IPS-18a (cell line): ENCODE measurements around the gene CTBP2.

Experiments used
- H3K27ac ChIP-seq: one replicate; pipeline ENCODE4 v1.5.1; 2013; ENCODE audit warnings: low read length
- H3K27me3 ChIP-seq: one replicate; pipeline ENCODE4 v1.6.1; 2013; ENCODE audit warnings: mild to moderate bottlenecking, low read length; ENCODE audit not compliant: control insufficient read depth, insufficient read depth
- H3K36me3 ChIP-seq: one replicate; pipeline ENCODE4 v1.6.1; 2013; ENCODE audit warnings: low read depth, low read length; ENCODE audit not compliant: control insufficient read depth
- H3K4me1 ChIP-seq: one replicate; pipeline ENCODE4 v1.6.1; 2013; ENCODE audit warnings: low read depth, low read length; ENCODE audit not compliant: control insufficient read depth
- H3K4me3 ChIP-seq: one replicate; pipeline ENCODE4 v1.5.1; 2013; ENCODE audit warnings: low read length
- H3K9ac ChIP-seq: one replicate; pipeline ENCODE4 v1.6.1; 2013; ENCODE audit warnings: mild to moderate bottlenecking, low read length, moderate library complexity
- H3K9me3 ChIP-seq: one replicate; pipeline ENCODE4 v1.6.1; 2013; ENCODE audit warnings: low read depth, low read length; ENCODE audit not compliant: control insufficient read depth

Gene CTBP2

DNA sequence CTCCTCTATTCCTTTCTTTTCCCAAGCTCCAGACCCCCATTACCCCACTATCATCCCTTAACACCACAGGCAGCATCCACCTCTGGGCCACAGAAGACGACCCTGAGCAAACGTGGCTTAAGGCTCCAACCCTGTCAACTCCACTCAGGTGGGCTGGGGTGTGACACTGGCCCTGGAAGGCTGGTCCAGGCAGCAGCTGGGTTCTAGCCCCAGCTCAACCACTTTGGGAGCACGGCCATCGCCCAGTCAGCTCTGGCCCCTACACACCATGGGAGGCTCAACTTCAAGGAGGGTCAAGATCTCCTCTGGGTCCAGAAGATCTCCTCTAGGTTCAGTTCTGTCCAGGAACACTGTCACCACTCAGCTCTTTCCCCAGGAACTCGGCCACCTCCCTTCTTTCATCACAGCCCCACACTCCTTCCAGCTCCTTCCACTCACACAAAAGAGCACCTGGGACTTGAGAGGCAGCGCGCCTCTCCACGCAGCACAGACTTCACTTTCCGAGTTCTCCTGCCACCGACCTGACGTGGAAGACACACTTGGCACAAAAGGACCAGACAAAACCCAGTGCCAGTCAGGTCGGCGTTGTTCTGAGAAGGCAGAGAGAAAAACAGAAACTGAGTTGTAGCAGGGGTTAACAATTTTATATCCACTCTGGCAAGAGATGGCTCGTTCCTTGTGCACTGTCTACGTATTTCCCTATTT, 84.1 kb downstream of the CTBP2 start:
- no peaks in the 10 kb centered on the region for H3K4me1 ChIP-seq
- no peak overlapping the region for H3K9ac ChIP-seq
- H3K27ac ChIP-seq: no peak overlapping the region
- H3K36me3 ChIP-seq: peaks cover 20% of the 10 kb centered on the region
- no peaks in the 10 kb centered on the region for H3K27me3 ChIP-seq
- H3K9me3 ChIP-seq: no peaks in the 10 kb centered on the region
- H3K4me3 ChIP-seq: no peak overlapping the region

DNA sequence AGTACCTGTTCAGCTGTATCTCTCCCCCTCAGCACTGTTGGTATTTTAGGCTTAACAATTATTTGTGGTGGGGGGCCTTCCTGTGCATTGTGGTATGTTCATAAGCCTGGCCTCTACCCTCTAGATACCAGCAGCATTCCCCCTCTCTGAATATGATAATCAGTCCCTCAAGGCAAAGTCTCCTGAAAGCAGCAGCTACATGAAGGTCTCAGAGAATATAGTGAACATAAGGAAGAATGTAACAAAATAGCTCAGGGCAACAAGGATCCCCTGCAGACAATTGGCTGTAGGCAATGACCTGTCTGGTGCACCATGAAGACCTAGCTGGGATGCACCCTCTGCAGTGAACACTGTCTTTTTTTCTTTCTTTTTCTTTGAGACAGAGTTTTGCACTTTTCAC, 86.4 kb downstream of the CTBP2 start:
- H3K27me3 ChIP-seq: no peaks in the 10 kb centered on the region
- peaks cover 20% of the 10 kb centered on the region for H3K36me3 ChIP-seq
- H3K9ac ChIP-seq: no peak overlapping the region
- H3K9me3 ChIP-seq: no peaks in the 10 kb centered on the region
- no peaks in the 10 kb centered on the region for H3K4me1 ChIP-seq
- H3K4me3 ChIP-seq: no peak overlapping the region
- H3K27ac ChIP-seq: no peak overlapping the region

DNA sequence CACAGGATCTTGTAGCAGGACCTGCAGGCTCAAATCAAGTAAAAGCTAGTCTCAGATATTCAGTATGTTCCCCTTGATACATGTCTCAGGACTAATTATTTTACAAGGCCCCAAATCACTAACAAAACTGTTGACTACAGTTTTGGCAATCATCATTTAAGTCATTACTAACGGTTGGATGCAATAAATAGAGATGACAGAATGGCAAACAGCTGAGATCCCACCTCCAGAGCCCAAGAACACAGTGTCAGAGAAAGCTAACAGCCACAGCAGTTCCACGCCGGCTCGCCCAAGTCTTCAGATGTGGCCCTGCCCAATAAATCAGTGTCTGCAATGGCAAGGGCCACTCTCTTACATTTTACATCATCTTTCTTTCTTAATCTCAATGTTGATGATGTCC, 87.6 kb downstream of the CTBP2 start:
- Histone ChIP-seq H3K9me3 (no peaks in the 10 kb centered on the region), H3K27ac (no peak overlapping the region), H3K4me3 (no peak overlapping the region), H3K27me3 (no peaks in the 10 kb centered on the region), H3K36me3 (peaks cover 15% of the 10 kb centered on the region), H3K4me1 (no peaks in the 10 kb centered on the region), H3K9ac (no peak overlapping the region)

DNA sequence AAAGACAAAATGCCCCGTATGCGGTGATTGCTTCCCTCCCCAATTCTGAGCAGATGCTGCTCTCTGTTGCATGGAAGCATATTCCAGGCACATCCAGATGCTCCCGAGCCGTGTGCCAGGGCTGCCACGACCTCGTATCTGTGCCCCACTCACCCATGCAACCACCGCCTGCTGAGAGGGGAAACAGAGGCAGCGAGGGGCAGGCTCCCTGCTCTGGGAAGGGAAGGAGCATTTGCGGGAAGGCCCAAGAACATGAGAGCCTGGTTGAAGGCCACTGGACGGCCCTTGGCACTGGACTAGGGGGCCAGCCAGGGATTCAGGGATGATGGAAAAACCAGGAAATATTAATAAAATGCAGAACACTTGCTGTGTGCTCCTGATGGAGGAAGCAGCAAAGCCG, 89.4 kb downstream of the CTBP2 start:
- Histone ChIP-seq H3K27ac (no peak overlapping the region), H3K4me3 (no peak overlapping the region), H3K27me3 (no peaks in the 10 kb centered on the region), H3K36me3 (peaks cover 6% of the 10 kb centered on the region), H3K9ac (no peak overlapping the region), H3K4me1 (no peaks in the 10 kb centered on the region), H3K9me3 (no peaks in the 10 kb centered on the region)

DNA sequence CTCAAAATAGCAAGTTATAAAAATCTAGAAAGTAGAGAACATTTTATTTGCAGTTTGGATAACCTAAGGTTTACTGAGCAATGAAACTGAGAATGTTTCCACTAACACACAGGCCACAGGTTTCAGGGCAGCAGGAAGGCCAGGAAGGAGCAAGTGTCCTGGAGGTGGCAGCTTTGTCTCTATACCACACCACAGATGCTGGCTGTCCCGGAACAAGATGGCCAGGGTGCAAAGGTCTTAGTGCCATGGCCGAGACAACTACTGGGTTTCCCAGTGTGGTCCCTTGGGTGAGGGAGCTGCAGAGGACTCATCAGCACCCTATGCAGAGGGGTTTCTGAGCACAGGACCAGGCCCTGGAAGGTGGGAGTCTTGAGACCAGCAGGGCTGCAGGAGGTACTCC, 92.0 kb downstream of the CTBP2 start:
- H3K9me3 ChIP-seq: no peaks in the 10 kb centered on the region
- H3K27me3 ChIP-seq: no peaks in the 10 kb centered on the region
- H3K4me3 ChIP-seq: no peak overlapping the region
- peaks cover 8% of the 10 kb centered on the region for H3K36me3 ChIP-seq
- H3K27ac ChIP-seq: no peak overlapping the region
- H3K9ac ChIP-seq: no peak overlapping the region
- H3K4me1 ChIP-seq: peaks cover 18% of the 10 kb centered on the region

DNA sequence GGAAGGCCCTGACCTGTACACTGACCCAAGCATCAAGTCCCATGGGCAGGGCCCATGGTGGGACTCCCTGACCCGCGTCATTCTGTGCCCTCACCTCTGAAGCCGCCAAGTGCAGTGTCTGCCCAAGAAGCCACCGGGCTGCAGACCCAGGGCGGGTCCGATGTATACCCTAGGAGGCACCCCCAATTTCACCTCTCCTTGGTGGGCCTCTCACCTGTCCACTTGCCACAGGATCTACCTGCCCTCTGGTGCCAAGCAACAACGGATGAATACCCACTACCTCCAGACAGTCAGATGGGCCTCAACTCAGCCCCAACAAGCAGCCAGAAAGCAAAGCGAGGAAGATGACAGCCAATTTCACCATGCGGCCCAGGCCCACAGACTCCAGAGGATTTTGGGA, 92.6 kb downstream of the CTBP2 start:
- Histone ChIP-seq H3K4me3 (no peak overlapping the region), H3K27ac (no peak overlapping the region), H3K9me3 (no peaks in the 10 kb centered on the region), H3K9ac (no peak overlapping the region), H3K36me3 (peaks cover 8% of the 10 kb centered on the region), H3K27me3 (no peaks in the 10 kb centered on the region), H3K4me1 (peaks cover 18% of the 10 kb centered on the region)

DNA sequence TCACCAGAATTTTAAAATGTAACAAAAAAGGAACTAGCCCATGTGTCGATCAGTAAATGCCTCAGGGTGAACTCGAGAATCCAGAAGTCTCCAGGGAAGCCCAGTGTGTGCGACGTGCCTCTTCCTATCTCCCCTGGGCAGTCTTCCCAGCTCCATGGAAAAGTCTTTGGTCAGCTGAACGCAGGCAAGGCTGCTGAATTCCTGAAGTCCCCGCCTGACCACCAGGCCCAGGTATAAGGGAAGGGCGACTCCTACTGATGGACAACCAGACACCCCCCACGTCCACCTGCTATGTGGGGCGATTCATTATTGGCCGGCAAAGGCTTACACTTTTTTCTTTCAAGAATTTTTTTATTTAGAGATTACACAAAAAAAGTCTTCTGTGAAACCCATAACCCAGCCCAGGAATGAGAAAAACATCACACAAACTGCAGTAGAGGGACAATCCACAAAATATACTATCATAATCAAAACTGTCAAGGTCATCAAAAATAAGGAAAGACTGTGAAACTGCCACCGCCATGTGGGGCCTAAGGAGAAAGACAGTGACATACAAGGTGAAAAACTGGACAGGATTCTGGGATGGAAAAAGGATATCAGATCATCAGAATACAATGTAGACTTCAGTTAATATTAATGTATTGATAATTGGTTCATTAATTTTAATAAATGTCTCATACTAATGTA, 93.5 kb downstream of the CTBP2 start:
- Histone ChIP-seq H3K27ac (no peak overlapping the region), H3K4me1 (peaks cover 18% of the 10 kb centered on the region), H3K9me3 (no peaks in the 10 kb centered on the region), H3K36me3 (peaks cover 8% of the 10 kb centered on the region), H3K4me3 (no peak overlapping the region), H3K27me3 (no peaks in the 10 kb centered on the region), H3K9ac (no peak overlapping the region)

DNA sequence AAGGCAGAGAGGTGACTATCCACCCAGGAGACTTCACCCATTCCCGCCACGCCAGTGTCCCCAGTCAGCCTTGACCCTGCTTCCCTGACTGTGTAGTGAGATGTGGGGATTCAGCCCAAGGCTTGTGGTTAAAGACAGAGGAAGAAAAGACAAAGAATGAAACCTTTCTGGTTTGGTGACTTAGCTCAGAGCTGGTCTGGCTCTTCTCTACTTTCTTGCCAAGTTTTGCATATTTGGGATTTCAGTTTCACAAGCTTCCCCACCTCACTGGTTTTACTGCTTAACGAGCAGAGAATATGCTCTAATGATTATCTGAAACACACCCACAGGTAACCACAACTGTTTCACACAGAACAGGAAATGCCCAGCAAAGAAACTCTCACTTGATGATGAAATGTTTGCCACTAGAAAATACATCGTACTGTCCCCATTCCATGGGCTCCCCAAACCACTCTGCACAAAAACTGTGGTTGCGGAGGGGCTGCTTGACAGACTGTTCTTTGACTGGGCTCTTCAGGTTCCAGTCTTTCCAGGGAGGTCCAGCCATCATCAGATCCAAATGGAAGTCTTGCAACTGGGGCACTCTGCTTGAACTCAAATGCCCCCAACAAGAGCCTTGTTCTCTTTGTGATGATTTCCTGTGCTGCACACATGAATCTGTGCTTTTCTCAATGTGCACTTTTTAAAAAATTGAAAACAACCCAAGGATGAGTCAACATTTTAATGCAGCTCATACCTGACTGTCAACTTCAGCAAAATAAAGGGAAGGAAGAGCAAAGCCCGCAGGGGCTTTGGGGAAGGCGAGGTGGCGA, 95.5 kb downstream of the CTBP2 start:
- Histone ChIP-seq H3K4me1 (peaks cover 25% of the 10 kb centered on the region), H3K9ac (no peak overlapping the region), H3K9me3 (no peaks in the 10 kb centered on the region), H3K36me3 (peaks cover 9% of the 10 kb centered on the region), H3K27me3 (no peaks in the 10 kb centered on the region), H3K27ac (no peak overlapping the region), H3K4me3 (no peak overlapping the region)

DNA sequence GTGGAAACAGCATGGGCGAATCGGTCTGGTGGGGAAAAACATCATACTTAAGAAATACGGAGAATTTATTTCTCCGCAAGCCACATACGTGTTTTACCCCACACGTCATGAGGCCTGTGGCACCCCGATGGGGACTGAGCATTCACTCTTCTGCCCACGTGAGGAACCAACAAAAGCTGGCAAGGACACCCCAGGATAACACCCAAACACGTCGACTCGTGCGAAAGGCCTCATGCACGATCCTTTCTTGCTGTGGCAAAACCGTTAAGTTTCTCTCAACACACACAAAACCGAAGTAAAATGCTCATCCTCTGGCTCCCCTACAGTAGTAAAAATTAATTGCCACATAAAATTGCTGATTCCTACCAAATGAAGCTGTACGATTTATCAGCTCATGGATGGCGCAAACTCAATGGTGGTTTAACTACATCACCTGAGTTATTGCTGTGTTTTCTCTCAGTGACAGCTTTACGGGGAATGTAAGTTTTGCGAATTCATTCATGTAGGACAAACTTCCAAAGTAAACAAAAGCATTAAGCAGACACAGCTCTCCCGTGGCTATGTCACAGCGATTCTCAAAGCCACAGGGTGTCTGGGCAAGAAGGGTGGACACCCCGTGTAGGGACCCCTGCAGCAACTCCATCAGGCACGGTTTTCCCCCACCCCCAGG, 97.0 kb downstream of the CTBP2 start:
- no peaks in the 10 kb centered on the region for H3K27me3 ChIP-seq
- H3K9me3 ChIP-seq: no peaks in the 10 kb centered on the region
- H3K4me1 ChIP-seq: peaks cover 25% of the 10 kb centered on the region
- H3K9ac ChIP-seq: no peak overlapping the region
- peaks cover 10% of the 10 kb centered on the region for H3K36me3 ChIP-seq
- no peak overlapping the region for H3K27ac ChIP-seq
- no peak overlapping the region for H3K4me3 ChIP-seq

DNA sequence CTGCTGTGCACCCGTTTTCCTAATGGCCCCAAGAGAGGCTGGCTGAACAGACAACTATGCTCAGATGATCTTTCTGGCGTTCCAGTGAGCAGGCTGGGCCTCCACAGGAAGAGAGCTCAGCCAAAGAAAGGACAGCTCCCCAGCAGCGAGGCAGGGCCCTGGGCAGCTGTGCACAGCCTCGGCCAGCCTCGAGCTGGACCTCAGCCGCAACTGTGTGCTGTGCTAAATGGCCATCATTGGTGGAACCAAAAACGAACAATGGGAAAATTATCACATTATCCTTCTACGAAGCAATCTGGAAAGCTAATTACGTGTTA, 97.5 kb downstream of the CTBP2 start:
- H3K9ac ChIP-seq: no peak overlapping the region
- peaks cover 10% of the 10 kb centered on the region for H3K36me3 ChIP-seq
- no peak overlapping the region for H3K4me3 ChIP-seq
- H3K4me1 ChIP-seq: peaks cover 26% of the 10 kb centered on the region
- H3K27me3 ChIP-seq: no peaks in the 10 kb centered on the region
- no peak overlapping the region for H3K27ac ChIP-seq
- no peaks in the 10 kb centered on the region for H3K9me3 ChIP-seq

DNA sequence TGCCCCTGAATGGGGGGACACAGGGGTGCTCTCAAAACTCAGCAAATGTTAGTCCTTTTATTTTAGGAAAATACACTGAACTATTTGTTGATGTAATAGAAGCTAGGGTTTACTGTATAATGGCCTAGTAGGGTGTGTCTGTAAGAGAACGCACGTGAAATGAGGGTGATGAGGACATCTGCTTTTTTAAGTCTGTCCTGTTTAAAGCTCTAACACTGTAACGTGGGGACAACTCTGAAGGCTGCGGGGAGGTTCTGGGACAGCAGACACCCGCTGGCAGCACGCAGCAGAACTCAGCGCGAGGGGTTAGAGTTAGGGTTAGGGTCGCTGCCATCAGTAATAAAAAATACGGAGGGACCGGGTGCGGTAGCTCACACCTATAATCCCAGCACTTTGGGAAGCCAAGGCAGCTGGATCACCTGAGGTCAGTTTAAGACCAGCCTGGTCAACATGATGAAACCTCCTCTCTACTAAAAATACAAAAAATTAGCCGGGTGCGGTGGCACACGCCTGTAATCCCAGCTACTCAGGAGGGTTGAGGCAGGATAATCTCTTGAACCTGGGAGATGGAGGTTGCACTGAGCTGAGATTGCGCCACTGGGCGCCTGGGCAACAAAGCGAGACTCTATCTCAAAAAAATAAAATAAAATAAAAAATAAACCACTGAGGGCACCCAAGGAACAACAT, 98.0 kb downstream of the CTBP2 start:
- H3K4me3 ChIP-seq: no peak overlapping the region
- no peak overlapping the region for H3K9ac ChIP-seq
- H3K4me1 ChIP-seq: peaks cover 31% of the 10 kb centered on the region
- peaks cover 10% of the 10 kb centered on the region for H3K36me3 ChIP-seq
- no peaks in the 10 kb centered on the region for H3K9me3 ChIP-seq
- H3K27me3 ChIP-seq: no peaks in the 10 kb centered on the region
- no peak overlapping the region for H3K27ac ChIP-seq
